Measurements from ENCODE around the gene HOXB2. TPM values are rescaled to one million over a fixed set of nuclear protein-coding genes. Genes with fewer than 3 reads are reported as not detected.

Gene HOXB2
- total RNA-seq, 2 donors from 2014 or later = 4.5 to 18.8 TPM

- no peak overlapping the region for H3K4me3 Mint-ChIP-seq
- DNase-seq (no peak), ATAC-seq (no peak)
- no peaks in the 10 kb centered on the region for H3K9me3 ChIP-seq (ENCODE audit: control insufficient read depth, low read length, poor library complexity, severe bottlenecking)
- H3K36me3 Mint-ChIP-seq (ENCODE audit: low read depth) = peaks cover 4% of the 10 kb centered on the region
- H3K4me1 Mint-ChIP-seq = peaks cover 2% of the 10 kb centered on the region
- H3K27me3 Mint-ChIP-seq = peaks cover 41% of the 10 kb centered on the region
- no peak overlapping the region for H3K27ac Mint-ChIP-seq
Measured at GRCh38 chr17:48498164-48498850, 46.6 kb downstream of the HOXB2 start.

- Mint-ChIP-seq H3K27me3 (peaks cover 38% of the 10 kb centered on the region), H3K27ac (no peak overlapping the region), H3K4me1 (peaks cover 2% of the 10 kb centered on the region), H3K4me3 (no peak overlapping the region), H3K36me3 (ENCODE audit: low read depth) (peaks cover 4% of the 10 kb centered on the region)
- DNase-seq (no peak), ATAC-seq (no peak)
- no peaks in the 10 kb centered on the region for H3K9me3 ChIP-seq (ENCODE audit: control insufficient read depth, low read length, poor library complexity, severe bottlenecking)
Measured at GRCh38 chr17:48497103-48497502, 47.8 kb downstream of the HOXB2 start.

GRCh38 chr17:48494335-48494734 lies 50.6 kb downstream of the HOXB2 start:
- peak overlapping the region; percentile 66 for H3K4me3 Mint-ChIP-seq

More at GRCh38 chr17:48494335-48494734, 50.6 kb downstream of the HOXB2 start:
- Mint-ChIP-seq H3K27ac (no peak overlapping the region), H3K27me3 (peaks cover 21% of the 10 kb centered on the region), H3K4me1 (peaks cover 2% of the 10 kb centered on the region), H3K36me3 (ENCODE audit: low read depth) (peaks cover 2% of the 10 kb centered on the region)
- ATAC-seq (no peak), DNase-seq (no peak)
- H3K9me3 ChIP-seq (ENCODE audit: control insufficient read depth, low read length, poor library complexity, severe bottlenecking) = no peaks in the 10 kb centered on the region

Other genes with a start within 250 kb of the HOXB2 start
- 100 to 1,000 TPM; 136 to 138 TPM for gene SKAP1, start 114.9 kb downstream of the HOXB2 start, total RNA-seq
- gene HOXB1, start 14.1 kb downstream of the HOXB2 start, total RNA-seq = not detected
- 1 to 10 TPM in 1 of 2 donors, under 1 TPM in 1; 0.91 to 1.8 TPM for gene HOXB4, start 33.2 kb upstream of the HOXB2 start, total RNA-seq
- 1 to 10 TPM; 1.7 to 4.6 TPM for gene HOXB3, start 45.1 kb upstream of the HOXB2 start, total RNA-seq
- not detected for gene HOXB5, start 48.7 kb upstream of the HOXB2 start, total RNA-seq
- gene HOXB6, start 59.9 kb upstream of the HOXB2 start, total RNA-seq = not detected
- gene HOXB7, start 65.9 kb upstream of the HOXB2 start, total RNA-seq = under 1 TPM in 1 of 2 donors, not detected in 1; 0.82 TPM
- gene HOXB8, start 70.2 kb upstream of the HOXB2 start, total RNA-seq = not detected
- gene HOXB9, start 81.2 kb upstream of the HOXB2 start, total RNA-seq = under 1 TPM in 1 of 2 donors, not detected in 1; 0.16 TPM
- gene PRAC1, start 177.4 kb upstream of the HOXB2 start, total RNA-seq = not detected
- not detected for gene PRAC2, start 178.1 kb upstream of the HOXB2 start, total RNA-seq
- gene HOXB13, start 183.6 kb upstream of the HOXB2 start, total RNA-seq = not detected